Measurements from ENCODE around the gene CACNB4. TPM values are rescaled to one million over a fixed set of nuclear protein-coding genes. Genes with fewer than 3 reads are reported as not detected.

Gene CACNB4
- total RNA-seq, 2 donors from 2014 or later = 0.93 to 0.95 TPM

DNA sequence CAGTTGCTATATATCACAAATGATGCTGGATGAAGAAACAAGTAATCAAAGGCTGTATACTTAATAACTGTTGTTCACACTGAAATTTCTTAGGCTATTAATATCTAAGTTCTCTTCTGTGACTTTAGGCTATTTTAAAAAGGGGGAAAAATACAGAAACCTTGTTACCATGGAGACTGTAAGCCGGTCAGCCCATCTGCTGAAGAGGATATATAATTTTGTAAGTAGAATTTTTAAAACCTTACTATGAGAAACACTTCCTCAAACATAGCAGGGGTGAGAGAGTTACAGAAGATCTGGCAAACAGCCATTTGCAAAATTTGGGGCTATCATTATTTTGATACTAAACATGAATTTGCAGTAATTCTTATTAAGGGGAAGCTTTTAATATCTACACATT lies 27.8 kb downstream of the CACNB4 start:
- H3K27ac Mint-ChIP-seq = no peak overlapping the region

DNA sequence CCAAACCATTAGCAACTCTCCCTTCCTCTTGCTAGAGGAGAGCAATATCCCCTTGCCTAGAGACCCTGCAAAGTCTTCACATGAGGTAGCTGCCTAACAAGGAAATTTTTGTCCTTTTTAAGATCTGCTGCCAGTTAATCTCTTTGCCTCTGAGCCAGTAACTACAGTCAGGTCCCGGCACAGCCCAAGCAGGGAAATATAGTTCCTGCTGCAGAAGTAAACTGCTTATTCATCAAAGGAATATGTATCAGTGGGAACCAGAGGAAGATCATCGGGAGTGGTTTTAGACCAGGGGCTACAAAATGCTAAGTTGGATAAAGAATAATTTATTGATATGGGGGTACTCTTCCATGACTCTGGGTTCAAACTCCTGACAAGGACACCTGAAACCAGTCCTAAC lies 30.6 kb downstream of the CACNB4 start:
- DNase-seq = no peak
- no peaks in the 10 kb centered on the region for H3K36me3 ChIP-seq (ENCODE audit: control insufficient read depth, insufficient read depth, low read length)
- no peak overlapping the region for H3K27ac Mint-ChIP-seq
- no peaks in the 10 kb centered on the region for H3K4me1 ChIP-seq (ENCODE audit: control insufficient read depth, insufficient read depth, low read length)
- no peak overlapping the region for H3K27ac ChIP-seq (ENCODE audit: low read depth, low read length)
- TF ChIP-seq, protein P1, sequence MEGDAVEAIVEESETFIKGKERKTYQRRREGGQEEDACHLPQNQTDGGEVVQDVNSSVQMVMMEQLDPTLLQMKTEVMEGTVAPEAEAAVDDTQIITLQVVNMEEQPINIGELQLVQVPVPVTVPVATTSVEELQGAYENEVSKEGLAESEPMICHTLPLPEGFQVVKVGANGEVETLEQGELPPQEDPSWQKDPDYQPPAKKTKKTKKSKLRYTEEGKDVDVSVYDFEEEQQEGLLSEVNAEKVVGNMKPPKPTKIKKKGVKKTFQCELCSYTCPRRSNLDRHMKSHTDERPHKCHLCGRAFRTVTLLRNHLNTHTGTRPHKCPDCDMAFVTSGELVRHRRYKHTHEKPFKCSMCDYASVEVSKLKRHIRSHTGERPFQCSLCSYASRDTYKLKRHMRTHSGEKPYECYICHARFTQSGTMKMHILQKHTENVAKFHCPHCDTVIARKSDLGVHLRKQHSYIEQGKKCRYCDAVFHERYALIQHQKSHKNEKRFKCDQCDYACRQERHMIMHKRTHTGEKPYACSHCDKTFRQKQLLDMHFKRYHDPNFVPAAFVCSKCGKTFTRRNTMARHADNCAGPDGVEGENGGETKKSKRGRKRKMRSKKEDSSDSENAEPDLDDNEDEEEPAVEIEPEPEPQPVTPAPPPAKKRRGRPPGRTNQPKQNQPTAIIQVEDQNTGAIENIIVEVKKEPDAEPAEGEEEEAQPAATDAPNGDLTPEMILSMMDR (conservative IDR thresholded peaks at IDR 0.05) = no peak
- H3K9ac ChIP-seq (ENCODE audit: extremely low read depth, low read length, poor library complexity, severe bottlenecking) = no peak overlapping the region
- no peaks in the 10 kb centered on the region for H3K27me3 ChIP-seq (ENCODE audit: control insufficient read depth, insufficient read depth, low read length, poor library complexity, severe bottlenecking)
- H3K36me3 Mint-ChIP-seq (ENCODE audit: low read depth) = no peaks in the 10 kb centered on the region
- peaks cover 4% of the 10 kb centered on the region for H3K4me1 Mint-ChIP-seq
- no peak overlapping the region for H3K4me3 Mint-ChIP-seq
- peaks cover 1% of the 10 kb centered on the region for H3K27me3 Mint-ChIP-seq (ENCODE audit: insufficient read depth)
- H3K4me3 ChIP-seq (ENCODE audit: low read length) = no peak overlapping the region
- H3K9me3 ChIP-seq (ENCODE audit: control insufficient read depth, low read length) = no peaks in the 10 kb centered on the region
- H3K9me3 Mint-ChIP-seq = peaks cover 3% of the 10 kb centered on the region
- WGBS, 2 experiments (ENCODE audit: insufficient coverage in 1 of 2, insufficient read length in 1 of 2) = 94 to 100% methylated on average over 2 of the region's 2 CpGs

More for the DNA sequence above, 27.8 kb downstream of the CACNB4 start:
- Histone ChIP-seq H3K27ac (ENCODE audit: low read depth, low read length) (no peak overlapping the region), H3K27me3 (ENCODE audit: control insufficient read depth, insufficient read depth, low read length, poor library complexity, severe bottlenecking) (no peaks in the 10 kb centered on the region), H3K9ac (ENCODE audit: extremely low read depth, low read length, poor library complexity, severe bottlenecking) (no peak overlapping the region), H3K4me3 (ENCODE audit: low read length) (no peak overlapping the region), H3K36me3 (ENCODE audit: control insufficient read depth, insufficient read depth, low read length) (no peaks in the 10 kb centered on the region), H3K4me1 (ENCODE audit: control insufficient read depth, insufficient read depth, low read length) (no peaks in the 10 kb centered on the region), H3K9me3 (ENCODE audit: control insufficient read depth, low read length) (no peaks in the 10 kb centered on the region)
- no peak overlapping the region for H3K4me3 Mint-ChIP-seq
- WGBS, 2 experiments (ENCODE audit: insufficient coverage in 1 of 2, insufficient read length in 1 of 2) = 89% methylated on average over 1 of the region's 1 CpG; no CpG with 5 or more reads in 1 of the 2 experiments
- H3K36me3 Mint-ChIP-seq (ENCODE audit: low read depth) = no peaks in the 10 kb centered on the region
- TF ChIP-seq, protein P1 (conservative IDR thresholded peaks at IDR 0.05) = no peak
- H3K9me3 Mint-ChIP-seq = peaks cover 2% of the 10 kb centered on the region
- H3K27me3 Mint-ChIP-seq (ENCODE audit: insufficient read depth) = no peaks in the 10 kb centered on the region
- H3K4me1 Mint-ChIP-seq = peaks cover 1% of the 10 kb centered on the region
- DNase-seq = no peak

DNA sequence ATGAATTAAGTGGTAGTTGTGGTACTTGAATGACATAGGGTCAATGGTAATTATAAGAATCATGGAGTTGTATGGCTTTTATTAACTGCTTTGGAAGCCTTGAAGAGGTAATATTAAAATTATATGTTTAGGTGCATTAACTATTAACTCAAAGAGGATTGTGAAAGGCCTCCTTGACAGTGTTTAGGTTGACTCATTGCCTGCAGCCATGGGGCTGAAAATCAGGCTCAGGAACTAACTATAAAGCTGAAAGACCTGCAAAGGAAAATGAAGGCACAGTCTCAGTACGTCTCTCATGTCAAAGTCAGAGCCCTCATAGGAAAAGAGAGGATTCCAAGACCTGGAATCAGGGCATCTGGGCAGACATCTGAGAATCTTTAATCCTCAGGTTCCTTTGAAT lies 31.0 kb downstream of the CACNB4 start:
- no peak overlapping the region for H3K27ac ChIP-seq (ENCODE audit: low read depth, low read length)
- no peak overlapping the region for H3K4me3 Mint-ChIP-seq
- no peak for DNase-seq
- H3K4me1 Mint-ChIP-seq = peaks cover 5% of the 10 kb centered on the region
- H3K27me3 Mint-ChIP-seq (ENCODE audit: insufficient read depth) = peaks cover 2% of the 10 kb centered on the region
- H3K4me3 ChIP-seq (ENCODE audit: low read length) = no peak overlapping the region
- no peaks in the 10 kb centered on the region for H3K36me3 ChIP-seq (ENCODE audit: control insufficient read depth, insufficient read depth, low read length)
- TF ChIP-seq, protein P1 (conservative IDR thresholded peaks at IDR 0.05) = no peak
- no peaks in the 10 kb centered on the region for H3K9me3 ChIP-seq (ENCODE audit: control insufficient read depth, low read length)
- H3K27me3 ChIP-seq (ENCODE audit: control insufficient read depth, insufficient read depth, low read length, poor library complexity, severe bottlenecking) = no peaks in the 10 kb centered on the region
- H3K27ac Mint-ChIP-seq = no peak overlapping the region
- H3K4me1 ChIP-seq (ENCODE audit: control insufficient read depth, insufficient read depth, low read length) = no peaks in the 10 kb centered on the region
- peaks cover 3% of the 10 kb centered on the region for H3K9me3 Mint-ChIP-seq
- 95 to 100% methylated on average over 1 of the region's 1 CpG for WGBS, 2 experiments (ENCODE audit: insufficient coverage in 1 of 2, insufficient read length in 1 of 2)
- H3K9ac ChIP-seq (ENCODE audit: extremely low read depth, low read length, poor library complexity, severe bottlenecking) = no peak overlapping the region
- no peaks in the 10 kb centered on the region for H3K36me3 Mint-ChIP-seq (ENCODE audit: low read depth)

Measured in endodermal cell (in vitro differentiated cells).